Measurements from ENCODE around the gene FANCC.

- TF ChIP-seq CTCF (conservative IDR thresholded peaks at IDR 0.05), result no peak
- no peak for TF ChIP-seq EZH2 (IDR thresholded peaks at IDR 0.05; ENCODE audit: low read depth)
Measured at GRCh38 chr9:95155220-95155619, 162.3 kb downstream of the FANCC start.
